Liver (tissue), 9 donors: ENCODE data around the gene NPNT. TPM values are rescaled to one million over a fixed set of nuclear protein-coding genes. Genes with fewer than 3 reads are reported as not detected.

Experiments used
- DNase-seq: peaks from one replicate; pipeline ENCODE4 v3.0.0-alpha.2; 2017; ENCODE audit warnings: low spot score
- H3K27ac ChIP-seq, 2 donors: one replicate each; pipeline ENCODE4 v1.7.0; 2013; ENCODE audit warnings: inconsistent platforms in 2 of 2, low read length in 2 of 2, control low read depth in 1 of 2, low read depth in 1 of 2, mild to moderate bottlenecking in 1 of 2
- H3K27me3 ChIP-seq, 4 donors: one replicate each; pipeline versions ENCODE4 v1.6.1 to v1.7.0; 2013; ENCODE audit warnings: low read length in 3 of 4, inconsistent platforms in 1 of 4, mild to moderate bottlenecking in 1 of 4, moderate library complexity in 1 of 4; ENCODE audit not compliant: control insufficient read depth in 4 of 4, insufficient read depth in 4 of 4
- H3K36me3 ChIP-seq, 4 donors: one replicate each; pipeline versions ENCODE4 v1.6.1 to v1.7.0; 2013; ENCODE audit warnings: low read length in 3 of 4, mild to moderate bottlenecking in 3 of 4, low read depth in 1 of 4, moderate library complexity in 1 of 4; ENCODE audit not compliant: control insufficient read depth in 4 of 4, insufficient read depth in 3 of 4
- H3K4me1 ChIP-seq, 4 donors: one replicate each; pipeline versions ENCODE4 v1.6.1 to v1.7.0; 2013; ENCODE audit warnings: low read length in 3 of 4, mild to moderate bottlenecking in 3 of 4, moderate library complexity in 1 of 4; ENCODE audit not compliant: control insufficient read depth in 4 of 4, insufficient read depth in 4 of 4
- H3K4me3 ChIP-seq, 3 donors: one replicate each; pipeline versions ENCODE4 v1.6.1 to v1.7.0; 2013; ENCODE audit warnings: low read length in 3 of 3, control low read depth in 1 of 3, low read depth in 1 of 3, mild to moderate bottlenecking in 1 of 3
- H3K9ac ChIP-seq, 2 donors: one replicate each; pipeline ENCODE4 v1.7.0; 2013; ENCODE audit warnings: low read length in 2 of 2, mild to moderate bottlenecking in 2 of 2, moderate library complexity in 2 of 2, control low read depth in 1 of 2, low read depth in 1 of 2
- H3K9me3 ChIP-seq, 4 donors: one replicate each; pipeline versions ENCODE4 v1.6.1 to v1.7.0; 2013; ENCODE audit warnings: low read length in 3 of 4; ENCODE audit not compliant: control insufficient read depth in 4 of 4
- CTCF ChIP-seq: fragments of 150-350 bp; IDR thresholded peaks from 2 replicates; pipeline ENCODE4 v1.5.1; 2017; ENCODE audit warnings: improper control_type of control experiment, low read depth, low read length; ENCODE audit not compliant: missing input control
- EGR1 ChIP-seq, 2 donors: IDR thresholded peaks; 2 replicates each; pipeline ENCODE4 v1.6.1; 2016 to 2018; ENCODE audit warnings: antibody characterized with exemption in 2 of 2, low read depth in 2 of 2
- FOXA1 ChIP-seq: IDR thresholded peaks from 2 replicates; pipeline ENCODE4 v1.6.1; 2016; ENCODE audit warnings: antibody characterized with exemption
- FOXA2 ChIP-seq: IDR thresholded peaks from 2 replicates; pipeline ENCODE4 v1.6.1; 2016; ENCODE audit warnings: antibody characterized with exemption
- GABPA ChIP-seq, 2 donors: IDR thresholded peaks in 1 of 2; conservative IDR thresholded peaks in 1 of 2; 2 replicates each; pipeline ENCODE4 v1.6.1; 2016; ENCODE audit warnings: antibody characterized with exemption in 2 of 2, mild to moderate bottlenecking in 1 of 2, moderate library complexity in 1 of 2
- HNF4G ChIP-seq: IDR thresholded peaks from 2 replicates; pipeline ENCODE4 v1.6.1; 2016; ENCODE audit warnings: antibody characterized with exemption
- JUND ChIP-seq, 2 donors: IDR thresholded peaks; 2 replicates each; pipeline ENCODE4 v1.6.1; 2016; ENCODE audit warnings: antibody characterized with exemption in 2 of 2
- MAX ChIP-seq: IDR thresholded peaks from 2 replicates; pipeline ENCODE4 v1.6.1; 2016; ENCODE audit warnings: antibody characterized with exemption
- NR2F2 ChIP-seq: IDR thresholded peaks from 2 replicates; pipeline ENCODE4 v1.6.1; 2016; ENCODE audit warnings: antibody characterized with exemption
- RAD21 ChIP-seq, 2 donors: IDR thresholded peaks; 2 replicates each; pipeline ENCODE4 v1.6.1; 2016; ENCODE audit warnings: antibody characterized with exemption in 2 of 2, mild to moderate bottlenecking in 2 of 2
- REST ChIP-seq: IDR thresholded peaks from 2 replicates; pipeline ENCODE4 v1.6.1; 2016; ENCODE audit warnings: antibody characterized with exemption, mild to moderate bottlenecking
- RXRA ChIP-seq, 2 donors: IDR thresholded peaks; 2 replicates each; pipeline ENCODE4 v1.6.1; 2017 to 2018; ENCODE audit warnings: antibody characterized with exemption in 2 of 2, mild to moderate bottlenecking in 1 of 2
- TAF1 ChIP-seq: conservative IDR thresholded peaks from 2 replicates; pipeline ENCODE4 v1.6.1; 2016; ENCODE audit warnings: antibody characterized with exemption, mild to moderate bottlenecking
- YY1 ChIP-seq: IDR thresholded peaks from 2 replicates; pipeline ENCODE4 v1.6.1; 2016; ENCODE audit warnings: antibody characterized with exemption, mild to moderate bottlenecking
- ZBTB33 ChIP-seq: IDR thresholded peaks from 2 replicates; pipeline ENCODE4 v1.6.1; 2016; ENCODE audit warnings: antibody characterized with exemption
- WGBS: extraction: QIAGEN DNeasy Blood & Tissue Kit; methylation state at CpG from one replicate; pipeline ENCODE4 v1.1.7; 2013; 5-methylcytosine and 5-hydroxymethylcytosine counted together
- polyA plus RNA-seq, 2 donors: library from polyadenylated mRNA; stranded (reverse) in 1 of 2; unstranded in 1 of 2; fragments of 200-250 nt in 1 of 2; fragments of >200 nt in 1 of 2; fragmentation: Nextera tagmentation in 1 of 2; extraction: Ambion mirVana in 1 of 2; gene quantifications; one replicate each; pipeline versions ENCODE4 v1.2.1 to v1.2.3, GENCODE V29; 2013 to 2015
- total RNA-seq, 2 donors: library from RNA; depleted of rRNA; stranded (reverse); fragments of >200 nt; gene quantifications; one replicate each; pipeline ENCODE4 v1.2.3, GENCODE V29; 2014
- donor health status: healthy.
- donor health status: healthy.
- donor health status: healthy.
- donor health status: healthy.
- donor health status: healthy.

The NPNT gene
- total and polyA plus RNA-seq, 4 donors: 1.3 to 4.4 (median 2.0) TPM

GRCh38 chr4:105900541-105900940 lies 5.3 kb downstream of the NPNT start:
- DNase-seq: no peak
- TF ChIP-seq YY1: no peak
- no peak for TF ChIP-seq FOXA2
- no peak for TF ChIP-seq REST
- no peak for TF ChIP-seq NR2F2
- TF ChIP-seq HNF4G: no peak
- no peak for TF ChIP-seq JUND (IDR thresholded peaks at IDR 0.05)
- H3K27ac ChIP-seq: no peak overlapping the region
- no peak overlapping the region for H3K4me3 ChIP-seq
- no peaks in the 10 kb centered on the region for H3K36me3 ChIP-seq
- H3K27me3 ChIP-seq: peaks cover 0 to 14% (median 2%) of the 10 kb centered on the region in 4 donors
- H3K9me3 ChIP-seq: no peaks in the 10 kb centered on the region
- H3K9ac ChIP-seq: no peak overlapping the region
- H3K4me1 ChIP-seq: peaks cover 0 to 9% (median 3%) of the 10 kb centered on the region in 4 donors
- WGBS: 56% methylated on average over 2 of the region's 2 CpGs

- 89% methylated on average over 2 of the region's 2 CpGs for WGBS
- TF ChIP-seq MAX (no peak), JUND (IDR thresholded peaks at IDR 0.05) (no peak), CTCF (no peak), YY1 (no peak), FOXA1 (no peak), RAD21 (IDR thresholded peaks at IDR 0.05) (no peak), TAF1 (no peak), RXRA (IDR thresholded peaks at IDR 0.05) (no peak), GABPA (IDR thresholded peaks at IDR 0.05 in 1 of 2, conservative IDR thresholded peaks at IDR 0.05 in 1 of 2) (no peak), EGR1 (IDR thresholded peaks at IDR 0.05; ENCODE audit: low read depth in 2 of 2) (no peak), ZBTB33 (no peak), HNF4G (no peak)
- no peak overlapping the region for H3K4me3 ChIP-seq
Measured at GRCh38 chr4:105902550-105903262, 7.4 kb downstream of the NPNT start.

More at GRCh38 chr4:105902550-105903262, 7.4 kb downstream of the NPNT start:
- H3K27ac ChIP-seq: no peak overlapping the region
- H3K36me3 ChIP-seq: no peaks in the 10 kb centered on the region
- H3K9me3 ChIP-seq: no peaks in the 10 kb centered on the region
- no peak for DNase-seq
- peaks cover 0 to 7% (median 0%) of the 10 kb centered on the region in 4 donors for H3K27me3 ChIP-seq
- no peaks in the 10 kb centered on the region for H3K4me1 ChIP-seq
- H3K9ac ChIP-seq: no peak overlapping the region
